Epithelial cell of proximal tubule (primary cell): ENCODE data around the gene MT1X. TPM values are rescaled to one million over a fixed set of nuclear protein-coding genes. Genes with fewer than 3 reads are reported as not detected.

ENCODE experiments used
- DNase-seq: peaks from one replicate; pipeline ENCODE4 v3.0.0-alpha.2; 2011; ENCODE audit warnings: low read depth
- H3K4me3 ChIP-seq: 2 replicates; pipeline ENCODE4 v1.5.1; 2011; ENCODE audit warnings: low read depth, mild to moderate bottlenecking, low read length
- total RNA-seq: library from RNA; depleted of rRNA; stranded (reverse); fragments of >200 nt; gene quantifications from 2 replicates; pipeline ENCODE4 v1.2.3, GENCODE V29; 2015
- TF ChIP-seq, protein P1 (sequence below): conservative IDR thresholded peaks from 2 replicates; pipeline ENCODE4 v1.5.1; 2012; ENCODE audit warnings: low read depth, mild to moderate bottlenecking, low read length

Gene MT1X
- total RNA-seq, 1 donor from 2014 or later, result 132 TPM

DNA sequence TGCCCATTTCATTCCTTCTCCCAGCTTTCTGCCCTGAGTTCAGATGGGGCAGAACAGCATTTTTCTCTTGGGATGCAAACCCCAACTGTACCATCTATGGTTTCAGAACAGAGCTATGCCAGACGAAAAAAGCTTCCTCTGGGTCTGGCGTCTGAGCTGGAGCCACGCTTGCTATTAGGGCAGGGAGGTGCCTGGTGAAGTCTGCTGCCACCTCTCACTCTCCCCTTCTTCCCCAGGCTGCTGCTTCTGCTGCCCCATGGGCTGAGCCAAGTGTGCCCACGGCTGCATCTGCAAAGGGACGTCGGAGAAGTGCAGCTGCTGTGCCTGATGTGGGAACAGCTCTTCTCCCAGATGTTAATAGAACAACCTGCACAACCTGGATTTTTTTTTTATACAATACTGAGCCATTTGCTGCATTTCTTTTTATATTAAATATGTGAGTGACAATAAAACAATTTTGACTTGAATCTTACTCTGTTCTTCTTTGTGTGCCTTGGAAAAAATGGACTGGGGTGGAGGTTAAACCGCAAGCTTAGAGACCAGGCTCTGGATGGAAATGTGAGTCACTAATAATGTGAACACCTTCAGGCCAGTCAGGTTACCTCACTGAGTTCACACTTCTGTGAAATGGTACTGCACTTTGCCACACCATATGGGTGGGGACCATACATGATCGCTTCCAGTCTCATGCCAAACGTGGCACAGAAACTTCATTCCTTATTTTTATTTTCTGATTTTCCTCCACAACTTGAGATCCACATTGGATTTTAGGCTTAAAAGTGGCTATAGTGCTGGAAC lies 45.5 kb upstream of the MT1X start:
- TF ChIP-seq, protein P1, sequence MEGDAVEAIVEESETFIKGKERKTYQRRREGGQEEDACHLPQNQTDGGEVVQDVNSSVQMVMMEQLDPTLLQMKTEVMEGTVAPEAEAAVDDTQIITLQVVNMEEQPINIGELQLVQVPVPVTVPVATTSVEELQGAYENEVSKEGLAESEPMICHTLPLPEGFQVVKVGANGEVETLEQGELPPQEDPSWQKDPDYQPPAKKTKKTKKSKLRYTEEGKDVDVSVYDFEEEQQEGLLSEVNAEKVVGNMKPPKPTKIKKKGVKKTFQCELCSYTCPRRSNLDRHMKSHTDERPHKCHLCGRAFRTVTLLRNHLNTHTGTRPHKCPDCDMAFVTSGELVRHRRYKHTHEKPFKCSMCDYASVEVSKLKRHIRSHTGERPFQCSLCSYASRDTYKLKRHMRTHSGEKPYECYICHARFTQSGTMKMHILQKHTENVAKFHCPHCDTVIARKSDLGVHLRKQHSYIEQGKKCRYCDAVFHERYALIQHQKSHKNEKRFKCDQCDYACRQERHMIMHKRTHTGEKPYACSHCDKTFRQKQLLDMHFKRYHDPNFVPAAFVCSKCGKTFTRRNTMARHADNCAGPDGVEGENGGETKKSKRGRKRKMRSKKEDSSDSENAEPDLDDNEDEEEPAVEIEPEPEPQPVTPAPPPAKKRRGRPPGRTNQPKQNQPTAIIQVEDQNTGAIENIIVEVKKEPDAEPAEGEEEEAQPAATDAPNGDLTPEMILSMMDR, result no peak
- H3K4me3 ChIP-seq, result no peak overlapping the region
- no peak for DNase-seq

DNA sequence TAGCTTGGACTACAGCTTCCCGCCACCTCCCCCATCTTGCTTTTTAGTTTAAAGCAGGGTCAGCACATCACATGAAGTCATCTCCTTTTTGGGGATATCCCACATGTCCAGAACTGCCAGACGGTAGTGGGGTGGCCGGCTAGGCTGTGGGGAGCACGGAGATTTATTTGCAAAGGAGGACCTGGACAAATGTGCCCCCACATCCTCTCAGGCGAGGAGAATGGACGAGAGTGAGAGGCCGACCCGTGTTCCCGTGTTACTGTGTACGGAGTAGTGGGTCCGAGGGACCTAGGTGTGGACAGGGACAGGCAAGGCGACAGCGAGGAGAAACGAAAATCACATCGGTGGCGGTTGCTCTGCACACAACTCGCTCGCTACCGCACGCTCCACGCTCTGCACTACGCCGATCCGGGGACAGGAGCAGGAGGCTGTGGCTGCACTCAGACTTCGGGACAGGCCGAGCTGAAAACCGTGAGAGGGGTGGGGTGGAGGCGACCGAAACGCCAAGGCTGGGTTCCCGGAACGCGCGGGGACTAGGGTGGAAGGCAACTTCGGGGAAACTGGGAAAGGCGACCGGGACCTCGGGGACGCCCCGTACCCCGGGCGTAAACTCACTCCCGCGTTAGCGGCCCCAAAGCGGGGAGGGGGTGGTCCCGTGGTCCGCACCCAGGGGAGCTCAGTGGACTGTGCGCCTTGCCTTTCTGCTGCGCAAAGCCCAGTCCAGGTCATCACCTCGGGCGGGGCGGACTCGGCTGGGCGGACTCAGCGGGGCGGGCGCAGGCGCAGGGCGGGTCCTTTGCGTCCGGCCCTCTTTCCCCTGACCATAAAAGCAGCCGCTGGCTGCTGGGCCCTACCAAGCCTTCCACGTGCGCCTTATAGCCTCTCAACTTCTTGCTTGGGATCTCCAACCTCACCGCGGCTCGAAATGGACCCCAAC lies 44.2 kb upstream of the MT1X start, which contains the start of gene MT1A:
Gene MT1A, plus strand, starts transcription at position 853 of the 937 bp plus-strand sequence. Its CDS starts 73 bp downstream, at position 926.
- peak within 1 kb of the TSS; percentile 59 for H3K4me3 ChIP-seq
- TF ChIP-seq, protein P1, result no peak

DNA sequence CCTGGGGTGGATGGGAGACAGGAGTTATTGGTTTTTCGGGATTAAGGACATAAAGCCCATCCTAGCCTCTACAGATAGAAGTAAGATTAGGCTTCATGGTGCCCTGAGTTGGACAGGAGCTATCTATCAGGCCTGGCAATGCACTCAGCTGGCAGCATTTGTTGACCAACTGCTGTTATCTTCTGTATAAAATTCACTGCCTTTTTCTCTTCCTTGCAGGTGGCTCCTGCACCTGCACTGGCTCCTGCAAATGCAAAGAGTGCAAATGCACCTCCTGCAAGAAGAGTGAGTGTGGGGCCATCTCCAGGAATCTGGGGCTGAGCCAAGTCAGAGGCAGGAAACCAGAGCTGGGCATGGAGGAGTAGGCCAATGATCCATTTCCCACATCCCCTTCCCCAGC lies 43.2 kb upstream of the MT1X start:
- peak overlapping the region; percentile 59 for H3K4me3 ChIP-seq
- no peak for DNase-seq
- TF ChIP-seq, protein P1, result no peak

More for the DNA sequence above, 44.2 kb upstream of the MT1X start, which contains the start of gene MT1A:
- no peak for DNase-seq

DNA sequence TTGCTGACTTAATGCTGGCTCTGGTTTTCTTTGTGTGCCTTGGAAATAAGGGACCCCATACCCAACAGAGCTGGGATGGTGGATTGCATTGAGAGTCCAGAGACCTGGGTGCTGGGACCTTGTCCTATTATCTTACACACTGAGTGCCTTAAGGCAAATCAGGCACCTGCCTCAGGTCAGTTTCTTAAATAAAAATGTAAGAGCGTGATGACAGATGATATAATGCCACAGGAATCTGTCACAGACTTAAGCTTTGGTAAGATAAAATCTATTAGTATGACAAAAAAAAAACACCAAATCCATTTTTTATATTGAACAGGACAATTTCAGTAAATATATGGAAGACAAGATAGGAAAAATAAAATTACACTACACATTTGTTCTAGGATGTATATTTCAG lies 42.2 kb upstream of the MT1X start:
- H3K4me3 ChIP-seq, result no peak overlapping the region
- DNase-seq, result no peak
- TF ChIP-seq, protein P1, result no peak

DNA sequence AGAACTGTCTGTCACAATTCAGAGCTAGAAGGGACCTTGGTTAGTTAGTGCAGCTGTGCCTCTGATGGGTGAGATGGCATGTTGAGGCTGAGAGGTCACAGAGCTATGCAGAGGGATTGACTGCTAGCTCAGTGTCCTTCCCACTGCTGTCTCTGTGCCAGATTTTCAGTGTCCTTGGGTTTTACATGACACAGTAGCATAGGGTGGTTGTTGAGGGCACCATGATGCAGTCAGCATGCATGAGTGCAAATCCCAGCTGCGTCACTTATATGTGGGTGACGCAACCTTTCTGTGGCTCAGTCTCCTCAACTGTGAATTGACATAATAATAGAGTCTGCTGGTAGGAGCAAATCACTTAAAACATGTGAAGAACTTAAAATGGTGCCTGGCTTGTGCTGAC lies 41.1 kb upstream of the MT1X start:
- no peak for DNase-seq
- TF ChIP-seq, protein P1, result no peak
- no peak overlapping the region for H3K4me3 ChIP-seq

DNA sequence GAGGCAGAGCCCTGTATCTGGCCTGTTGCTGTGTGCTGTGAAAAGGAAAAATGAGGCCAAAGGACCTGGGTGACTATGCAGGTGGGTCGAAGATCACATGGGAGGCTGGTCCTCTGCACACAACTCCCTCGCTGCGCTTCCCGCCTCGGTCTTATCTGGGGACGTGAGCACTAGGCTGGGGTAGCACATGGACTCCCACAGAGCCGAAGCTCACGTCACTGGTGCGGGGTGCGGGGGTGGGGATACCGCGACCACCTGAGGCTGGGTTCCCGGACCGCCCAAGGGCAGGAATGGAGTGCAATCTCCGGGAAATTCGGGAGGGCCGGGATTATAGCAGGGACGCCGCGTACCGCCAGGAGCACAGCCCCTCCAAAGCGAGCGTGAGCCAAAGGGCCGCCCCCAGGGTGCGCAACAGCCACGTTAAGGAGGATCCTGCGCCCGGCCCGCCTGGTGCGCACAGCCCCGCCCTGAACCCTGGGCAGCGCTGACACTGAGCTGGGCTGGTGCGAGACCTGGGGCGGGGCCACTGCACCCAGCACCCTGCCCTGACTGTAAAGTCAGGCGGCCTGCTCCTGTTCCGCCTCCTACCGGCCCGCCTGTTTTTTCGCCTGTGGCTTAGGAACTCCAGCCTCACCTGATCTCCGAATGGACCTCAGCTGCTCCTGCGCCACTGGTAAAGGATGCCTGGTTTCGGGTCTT lies 39.0 kb upstream of the MT1X start:
- TF ChIP-seq, protein P1, result peak; percentile 55
- peak overlapping the region; percentile 43 for H3K4me3 ChIP-seq
- DNase-seq, result no peak
